ENCODE data around the gene WNT8B.

DNA sequence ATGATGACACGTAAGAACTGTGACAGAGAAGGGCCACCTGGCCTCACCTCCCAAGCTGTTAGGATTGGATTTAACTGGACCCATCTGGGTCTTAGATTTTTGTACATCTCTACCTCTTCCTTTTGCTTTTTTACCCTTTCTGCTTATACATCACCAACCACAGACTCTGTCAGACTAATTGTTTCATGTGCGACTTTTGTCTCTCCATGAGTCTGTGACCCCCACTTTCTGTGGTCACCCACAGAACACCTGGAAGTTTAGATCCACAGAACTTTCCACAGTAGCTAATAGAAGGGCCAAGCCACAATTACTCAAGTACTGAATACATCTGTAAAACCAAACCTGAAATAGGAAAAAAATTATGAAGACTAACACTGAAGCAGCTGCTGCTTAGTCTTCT is 33.8 kb downstream of the WNT8B start:
- TF ChIP-seq EZH2phosphoT487 (conservative IDR thresholded peaks at IDR 0.05; ENCODE audit: low read length): no peak
- TF ChIP-seq, protein P1, sequence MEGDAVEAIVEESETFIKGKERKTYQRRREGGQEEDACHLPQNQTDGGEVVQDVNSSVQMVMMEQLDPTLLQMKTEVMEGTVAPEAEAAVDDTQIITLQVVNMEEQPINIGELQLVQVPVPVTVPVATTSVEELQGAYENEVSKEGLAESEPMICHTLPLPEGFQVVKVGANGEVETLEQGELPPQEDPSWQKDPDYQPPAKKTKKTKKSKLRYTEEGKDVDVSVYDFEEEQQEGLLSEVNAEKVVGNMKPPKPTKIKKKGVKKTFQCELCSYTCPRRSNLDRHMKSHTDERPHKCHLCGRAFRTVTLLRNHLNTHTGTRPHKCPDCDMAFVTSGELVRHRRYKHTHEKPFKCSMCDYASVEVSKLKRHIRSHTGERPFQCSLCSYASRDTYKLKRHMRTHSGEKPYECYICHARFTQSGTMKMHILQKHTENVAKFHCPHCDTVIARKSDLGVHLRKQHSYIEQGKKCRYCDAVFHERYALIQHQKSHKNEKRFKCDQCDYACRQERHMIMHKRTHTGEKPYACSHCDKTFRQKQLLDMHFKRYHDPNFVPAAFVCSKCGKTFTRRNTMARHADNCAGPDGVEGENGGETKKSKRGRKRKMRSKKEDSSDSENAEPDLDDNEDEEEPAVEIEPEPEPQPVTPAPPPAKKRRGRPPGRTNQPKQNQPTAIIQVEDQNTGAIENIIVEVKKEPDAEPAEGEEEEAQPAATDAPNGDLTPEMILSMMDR (IDR thresholded peaks at IDR 0.05; ENCODE audit: insufficient read depth, low read length, poor library complexity, severe bottlenecking): no peak

Data from SU-DHL-6 (cell line).